SIG-M5 (cell line): ENCODE data around the gene BAIAP3.

Source experiments
- DNase-seq: peaks from one replicate; lab custom pipeline; 2025; lab: John Stamatoyannopoulos, UW

BAIAP3 gene

GRCh38 chr16:1348441-1348840, 15.0 kb downstream of the BAIAP3 start:
- DNase-seq: no peak

- DNase-seq: no peak
Measured at GRCh38 chr16:1348926-1349325, 15.5 kb downstream of the BAIAP3 start.

DNA sequence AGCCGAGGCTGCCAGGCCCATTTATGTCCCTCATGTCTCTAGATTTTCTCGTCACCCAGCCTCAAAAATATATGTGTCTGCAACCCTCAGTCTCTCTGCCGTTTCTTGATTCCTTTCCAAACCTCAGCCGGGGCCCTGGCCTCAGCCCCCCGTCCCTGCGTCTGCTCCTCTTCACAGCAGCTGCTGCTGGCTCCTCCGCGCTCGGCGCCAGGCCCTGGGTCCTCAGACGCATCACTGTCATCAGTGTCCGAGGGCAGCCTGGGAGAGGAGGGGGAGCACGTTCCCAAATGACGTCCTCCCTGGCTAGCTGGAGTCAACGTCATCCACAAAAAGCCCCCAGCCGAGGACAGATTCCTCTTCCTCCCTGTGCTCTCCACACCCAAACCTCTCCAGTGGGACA, 15.9 kb downstream of the BAIAP3 start:
- DNase-seq: no peak

DNA sequence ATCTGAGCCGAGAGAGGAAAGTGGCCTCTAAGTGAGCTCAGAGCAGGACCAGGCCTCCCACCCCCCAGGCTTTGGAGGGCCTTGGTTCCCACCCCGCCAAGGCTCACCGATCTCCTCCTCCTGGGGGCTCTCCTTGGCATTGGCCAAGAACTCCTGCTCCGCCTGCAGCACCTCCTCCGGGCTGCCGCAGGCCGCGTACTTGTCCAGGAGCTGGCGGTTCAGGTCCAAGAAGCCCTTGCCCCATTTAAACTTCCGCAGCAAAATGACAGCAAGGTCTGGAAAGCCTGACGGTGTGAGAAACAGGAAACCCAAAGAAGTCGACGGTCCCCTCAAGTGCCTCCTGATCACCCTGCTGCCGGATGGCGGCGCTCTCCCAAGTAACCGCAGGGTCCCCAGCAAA, 16.5 kb downstream of the BAIAP3 start:
- DNase-seq: no peak

DNA sequence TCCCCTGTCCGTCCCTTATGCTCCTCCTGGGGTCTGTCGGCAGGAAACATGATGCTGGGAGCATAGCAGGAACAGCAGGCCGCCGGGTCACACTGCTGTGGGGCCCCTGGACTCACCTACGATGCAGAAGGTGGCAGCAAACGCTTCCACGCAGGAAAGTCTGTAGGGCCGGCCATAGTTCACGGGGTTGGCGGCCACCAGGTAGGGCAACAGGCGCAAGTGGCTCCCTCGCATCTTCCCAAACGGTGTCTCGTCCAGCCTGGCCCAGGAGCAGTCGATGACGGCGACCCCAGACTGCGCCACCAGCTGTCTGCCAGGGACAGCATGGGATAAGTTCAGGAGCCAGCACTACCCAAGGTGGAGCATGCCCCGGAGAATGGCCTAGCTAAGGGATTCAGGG, 17.2 kb downstream of the BAIAP3 start:
- DNase-seq: no peak

- no peak for DNase-seq
Measured at GRCh38 chr16:1351215-1351581, 17.8 kb downstream of the BAIAP3 start.

DNA sequence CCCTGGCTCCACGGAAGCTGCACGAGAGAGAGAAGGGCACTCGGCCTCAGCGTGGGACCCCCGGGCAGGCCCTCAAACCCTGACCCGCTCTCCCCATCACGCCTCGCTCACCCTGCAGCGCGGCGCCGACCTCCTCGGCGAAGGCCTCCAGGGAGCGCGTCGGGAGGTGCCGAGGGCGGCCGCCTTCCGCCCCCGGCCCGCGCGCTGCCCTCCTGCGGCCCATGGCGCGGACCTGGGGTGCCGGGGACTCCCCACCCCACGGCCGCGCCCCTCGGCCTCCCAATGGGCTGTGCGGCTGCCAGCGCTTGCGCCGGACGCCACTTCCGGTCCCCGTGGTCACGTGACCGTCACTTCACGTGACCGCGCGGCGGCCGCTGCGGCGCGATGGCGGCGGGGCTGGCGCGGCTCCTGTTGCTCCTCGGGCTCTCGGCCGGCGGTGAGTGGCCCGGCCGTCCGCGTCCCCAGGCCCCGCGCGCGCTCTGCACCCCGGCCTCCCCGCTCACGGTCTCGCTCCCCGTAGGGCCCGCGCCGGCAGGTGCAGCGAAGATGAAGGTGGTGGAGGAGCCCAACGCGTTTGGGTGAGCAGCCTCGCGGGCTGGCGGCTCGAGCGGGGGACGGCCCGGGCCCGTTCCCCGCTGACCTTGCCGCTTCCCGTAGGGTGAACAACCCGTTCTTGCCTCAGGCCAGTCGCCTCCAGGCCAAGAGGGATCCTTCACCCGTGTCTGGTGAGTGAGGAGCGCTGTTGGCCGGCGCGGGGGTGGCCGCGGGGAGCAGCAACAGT, 18.3 kb downstream of the BAIAP3 start, which contains the start of the genes GNPTG and TSR3:
Gene GNPTG, plus strand, starts transcription at position 350 of the 781 bp plus-strand sequence. Its CDS starts 35 bp downstream, at position 385.
Gene TSR3, minus strand, starts transcription at position 297 of the 781 bp plus-strand sequence. Its CDS starts 74 bp downstream, at position 223.
- no peak for DNase-seq

- DNase-seq: no peak
Measured at GRCh38 chr16:1354815-1355540, 21.5 kb downstream of the BAIAP3 start.

- DNase-seq: no peak
Measured at GRCh38 chr16:1355591-1355990, 22.1 kb downstream of the BAIAP3 start.

- no peak for DNase-seq
Measured at GRCh38 chr16:1356061-1356900, 22.8 kb downstream of the BAIAP3 start.

DNA sequence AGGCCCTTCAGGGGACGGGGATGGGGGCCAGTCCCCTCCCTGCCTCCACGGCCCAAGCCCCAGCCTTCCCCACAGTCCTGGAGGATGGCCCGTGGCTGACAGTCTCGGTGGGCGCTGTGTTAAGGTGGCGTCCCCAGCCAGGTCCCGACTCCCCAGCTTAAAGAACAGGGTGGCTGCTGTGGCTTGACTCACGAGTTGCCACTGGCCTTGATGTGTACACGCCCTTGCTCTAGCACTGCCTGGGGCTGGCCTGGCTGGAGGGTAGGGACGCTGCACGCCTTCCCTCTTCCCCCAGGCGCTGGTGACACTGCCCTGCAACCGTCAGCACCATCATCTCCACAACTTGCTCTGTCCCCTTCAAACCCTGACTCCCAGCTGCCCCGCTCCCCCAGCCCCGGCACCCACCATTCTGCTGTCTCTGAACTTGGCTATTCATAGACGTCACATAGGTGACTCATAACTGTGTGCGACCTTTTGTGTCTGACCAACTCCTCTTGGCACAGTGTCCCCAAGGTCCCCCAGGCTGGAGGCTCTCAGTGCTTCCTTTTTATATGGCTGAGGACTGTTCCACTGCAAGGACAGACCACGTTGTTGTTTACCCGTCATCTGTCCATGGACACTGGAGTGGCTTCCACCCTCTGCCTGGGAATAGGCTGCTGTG, 24.6 kb downstream of the BAIAP3 start:
- DNase-seq: no peak

- DNase-seq: no peak
Measured at GRCh38 chr16:1361685-1362360, 28.4 kb downstream of the BAIAP3 start.

GRCh38 chr16:1362807-1363206, 29.4 kb downstream of the BAIAP3 start:
- no peak for DNase-seq

DNA sequence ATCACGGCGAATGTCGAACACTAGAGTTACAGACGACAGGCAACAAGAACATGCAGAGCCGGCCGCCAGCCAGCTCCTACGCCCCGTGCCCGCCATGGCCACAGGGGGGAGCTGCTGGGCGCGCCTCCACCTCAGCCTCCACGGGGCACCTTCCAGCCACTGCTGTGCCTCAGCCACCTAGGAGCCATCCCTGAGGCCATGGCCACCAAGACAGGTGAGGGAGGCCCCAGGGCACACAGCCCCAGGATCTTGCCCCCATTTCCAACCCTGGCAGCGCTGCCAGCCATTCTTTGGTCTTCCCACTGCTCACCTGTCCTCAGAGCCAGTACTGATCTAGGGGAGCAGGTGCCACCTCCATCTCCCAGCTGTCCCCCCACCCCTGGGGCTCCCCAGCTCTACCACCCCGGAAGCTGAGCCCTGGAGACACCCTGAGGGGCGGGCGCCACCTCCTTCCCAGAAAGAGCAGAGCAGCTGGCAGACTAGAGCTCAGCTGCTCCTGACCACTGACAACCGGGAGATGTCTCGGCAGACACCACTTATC, 30.1 kb downstream of the BAIAP3 start:
- DNase-seq: no peak

GRCh38 chr16:1364510-1364909, 31.1 kb downstream of the BAIAP3 start:
- DNase-seq: no peak

- DNase-seq: no peak
Measured at GRCh38 chr16:1366060-1366711, 32.7 kb downstream of the BAIAP3 start.

DNA sequence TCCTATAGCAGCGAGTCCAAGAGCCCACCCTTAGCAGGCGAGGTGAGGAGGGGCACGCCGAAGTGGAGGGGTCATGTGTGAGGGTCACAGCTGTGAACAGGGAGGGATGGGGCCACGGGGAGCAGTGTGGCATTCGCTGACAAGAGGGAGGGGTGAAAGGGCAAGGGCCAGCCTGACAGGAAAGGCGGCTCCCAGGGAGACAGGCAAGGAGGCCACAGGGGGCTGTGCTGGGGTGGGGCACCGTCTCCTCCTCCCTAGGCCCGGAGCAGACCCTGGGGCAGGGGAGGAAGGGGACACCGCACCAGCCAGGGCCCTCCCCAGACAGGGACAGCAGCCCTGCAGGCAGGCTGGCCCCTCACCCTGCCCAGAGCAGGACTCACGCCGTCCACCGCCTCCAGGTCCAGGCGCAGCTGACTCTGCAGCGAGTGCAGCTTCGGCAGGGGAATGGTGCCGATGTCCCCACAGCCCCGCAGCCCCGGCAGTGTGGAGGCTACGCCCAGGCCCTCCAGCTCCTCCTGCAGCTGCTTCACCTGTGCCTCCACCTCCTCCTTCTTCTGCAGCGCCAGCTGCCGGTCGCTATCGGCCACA, 33.4 kb downstream of the BAIAP3 start:
- DNase-seq: no peak

DNA sequence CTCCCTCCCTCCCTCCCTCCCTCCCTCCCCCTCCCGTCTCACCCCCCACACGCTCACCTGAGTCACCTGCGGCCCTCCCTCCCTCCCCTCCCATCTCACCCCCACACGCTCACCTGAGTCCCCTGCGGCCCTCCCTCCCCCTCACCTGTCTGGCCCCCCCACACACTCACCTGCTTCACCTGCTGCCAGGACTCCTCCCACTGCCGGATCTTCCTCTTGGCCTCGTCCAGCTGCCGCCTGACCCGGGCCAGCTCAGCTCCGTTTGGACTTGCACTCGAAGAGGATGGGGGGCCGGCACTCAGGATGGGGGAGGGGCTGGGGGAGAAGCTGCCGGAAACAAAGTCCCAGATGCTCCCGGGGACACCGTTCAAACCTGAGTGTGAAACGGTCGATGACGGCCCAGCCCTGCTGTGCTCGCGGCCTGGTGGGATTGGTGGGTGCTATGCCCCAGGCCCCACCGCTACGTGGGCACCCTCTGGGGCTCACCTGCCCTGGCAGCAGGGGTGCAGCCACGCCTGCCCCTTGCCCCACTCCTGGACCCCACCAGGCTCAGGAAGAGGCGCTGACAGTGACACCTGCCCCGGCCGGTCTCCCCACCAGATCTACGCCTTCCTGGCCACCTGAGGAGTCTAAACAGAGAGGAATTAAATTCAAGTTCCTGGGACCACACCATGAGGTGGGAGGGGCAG, 34.2 kb downstream of the BAIAP3 start:
- DNase-seq: no peak
